H1 (cell line): ENCODE measurements around the gene DENND11. TPM values are rescaled to one million over a fixed set of nuclear protein-coding genes. Genes with fewer than 3 reads are reported as not detected.

Experiments
- CTCF ChIA-PET: fragments of 300-600 bp; sonication (Branson Sonifier 250); formaldehyde crosslinking; loops from one replicate; lab custom pipeline; 2021; ENCODE audit not compliant: partially characterized antibody; lab: Charles Lee
- POLR2A ChIA-PET: fragments of 300-600 bp; sonication (Branson Sonifier 250); formaldehyde crosslinking; loops from one replicate; lab custom pipeline; 2021; ENCODE audit warnings: inconsistent platforms; ENCODE audit not compliant: partially characterized antibody; lab: Charles Lee
- DNase-seq, 2 experiments: peaks; one replicate each; pipeline versions ENCODE4 v3.0.0 to v3.0.0-alpha.2; 2010 to 2022; ENCODE audit warnings: low spot score in 2 of 2, low read depth in 1 of 2, mixed read lengths in 1 of 2
- FAIRE-seq: peaks from 2 replicates; lab custom pipeline; 2011; peaks lifted over from hg19 to GRCh38; lab: Jason Lieb, UNC
- H2AFZ ChIP-seq: 2 replicates; pipeline ENCODE4 v1.8.1; 2012; ENCODE audit warnings: low read length, inconsistent platforms
- H2AK5ac ChIP-seq: 2 replicates; pipeline ENCODE4 v1.6.1; 2013; ENCODE audit warnings: low read depth, low read length
- H2BK120ac ChIP-seq: replicated peaks from 2 replicates; pipeline ENCODE3; 2013; ENCODE audit warnings: low read depth, low read length, inconsistent platforms
- H2BK12ac ChIP-seq: 2 replicates; pipeline ENCODE4 v1.6.1; 2013; ENCODE audit warnings: low read depth, low read length
- H2BK15ac ChIP-seq: 2 replicates; pipeline ENCODE4 v1.6.1; 2013; ENCODE audit warnings: low read length
- H2BK20ac ChIP-seq: 2 replicates; pipeline ENCODE4 v1.6.1; 2013; ENCODE audit warnings: low read length
- H2BK5ac ChIP-seq: 2 replicates; pipeline ENCODE4 v1.6.1; 2013; ENCODE audit warnings: low read depth, low read length
- H3K14ac ChIP-seq: 2 replicates; pipeline ENCODE4 v1.6.1; 2013; ENCODE audit warnings: inconsistent platforms; ENCODE audit not compliant: insufficient read length
- H3K18ac ChIP-seq: 2 replicates; pipeline ENCODE4 v1.6.1; 2013; ENCODE audit warnings: low read length; ENCODE audit errors: extremely low read depth
- H3K23ac ChIP-seq: 2 replicates; pipeline ENCODE4 v1.6.1; 2013; ENCODE audit warnings: inconsistent platforms; ENCODE audit not compliant: insufficient read length
- H3K23me2 ChIP-seq: 2 replicates; pipeline ENCODE4 v1.6.1; 2013; ENCODE audit warnings: low read depth, low read length
- H3K27ac ChIP-seq: 2 replicates; pipeline ENCODE4 v1.6.1; 2011; ENCODE audit warnings: low read depth, low read length, inconsistent platforms
- H3K27me3 ChIP-seq, 4 experiments: replicated peaks in 1 of 4; 1 replicate in 1 of 4; 2 replicates in 3 of 4; pipeline versions ENCODE4 v1.6.1 to v1.8.1; 2011 to 2013; ENCODE audit warnings: low read length in 3 of 4, mild to moderate bottlenecking in 3 of 4, inconsistent platforms in 2 of 4, mixed read lengths in 2 of 4, moderate library complexity in 1 of 4; ENCODE audit not compliant: control insufficient read depth in 3 of 4, insufficient read depth in 3 of 4; ENCODE audit errors: extremely low read depth in 1 of 4
- H3K36me3 ChIP-seq, 4 experiments: 2 replicates each; pipeline versions ENCODE4 v1.6.1 to v1.8.1; 2011 to 2013; ENCODE audit warnings: mild to moderate bottlenecking in 4 of 4, low read length in 3 of 4, moderate library complexity in 2 of 4, control low read depth in 1 of 4, inconsistent platforms in 1 of 4; ENCODE audit not compliant: insufficient read depth in 4 of 4, control insufficient read depth in 2 of 4
- H3K4ac ChIP-seq: replicated peaks from 2 replicates; pipeline ENCODE3; 2013; ENCODE audit warnings: low read length, low read depth, mixed read lengths, inconsistent platforms; ENCODE audit not compliant: insufficient read length
- H3K4me1 ChIP-seq, 4 experiments: replicated peaks in 1 of 4; 1 replicate in 1 of 4; 2 replicates in 3 of 4; pipeline versions ENCODE4 v1.6.1 to v1.8.1; 2011 to 2013; ENCODE audit warnings: low read length in 3 of 4, inconsistent platforms in 2 of 4, mixed read lengths in 1 of 4; ENCODE audit not compliant: insufficient read depth in 4 of 4, control insufficient read depth in 3 of 4
- H3K4me2 ChIP-seq, 2 experiments: 2 replicates each; pipeline versions ENCODE4 v1.6.1 to v1.8.1; 2011 to 2013; ENCODE audit warnings: low read depth in 2 of 2, low read length in 2 of 2, control low read depth in 1 of 2, inconsistent platforms in 1 of 2, mild to moderate bottlenecking in 1 of 2; ENCODE audit not compliant: insufficient read depth in 1 of 2
- H3K4me3 ChIP-seq, 4 experiments: fragments of 200-600, 300-600 bp in 1 of 4; sonication (generic), shearing (Covaris generic), sonication (Bioruptor Twin) in 1 of 4; 2 replicates each; pipeline versions ENCODE4 v1.5.1 to v1.8.1; 2011 to 2016; ENCODE audit warnings: low read length in 4 of 4, low read depth in 3 of 4, control low read depth in 2 of 4, inconsistent platforms in 2 of 4, mild to moderate bottlenecking in 2 of 4, mixed read lengths in 1 of 4, moderate library complexity in 1 of 4; ENCODE audit not compliant: insufficient read depth in 2 of 4; ENCODE audit errors: extremely low read depth in 1 of 4
- H3K56ac ChIP-seq: replicated peaks from 2 replicates; pipeline ENCODE3; 2013; ENCODE audit warnings: low read depth, mild to moderate bottlenecking, mixed read lengths, low read length, inconsistent platforms; ENCODE audit not compliant: insufficient read length
- H3K79me1 ChIP-seq: 2 replicates; pipeline ENCODE4 v1.6.1; 2013; ENCODE audit warnings: low read depth, low read length, control low read depth
- H3K79me2 ChIP-seq, 2 experiments: 2 replicates each; pipeline versions ENCODE4 v1.6.1 to v1.8.1; 2012 to 2013; ENCODE audit warnings: low read length in 2 of 2, mild to moderate bottlenecking in 2 of 2, inconsistent platforms in 1 of 2; ENCODE audit not compliant: insufficient read depth in 2 of 2, control insufficient read depth in 1 of 2
- H3K9ac ChIP-seq, 4 experiments: replicated peaks in 1 of 4; 1 replicate in 1 of 4; 2 replicates in 3 of 4; pipeline versions ENCODE4 v1.6.1 to v1.8.1; 2011 to 2013; ENCODE audit warnings: low read depth in 3 of 4, low read length in 3 of 4, control low read depth in 2 of 4, mild to moderate bottlenecking in 2 of 4, moderate library complexity in 2 of 4, inconsistent platforms in 1 of 4; ENCODE audit errors: extremely low read depth in 1 of 4
- H3K9me3 ChIP-seq, 2 experiments: 2 replicates each; pipeline versions ENCODE4 v1.6.1 to v1.8.1; 2012 to 2013; ENCODE audit warnings: mild to moderate bottlenecking in 2 of 2, moderate library complexity in 2 of 2, control low read depth in 1 of 2, inconsistent platforms in 1 of 2, low read depth in 1 of 2, low read length in 1 of 2, mixed read lengths in 1 of 2; ENCODE audit not compliant: insufficient read depth in 2 of 2
- H4K20me1 ChIP-seq, 2 experiments: replicated peaks in 1 of 2; 2 replicates each; pipeline versions ENCODE3 to v1.8.1; 2011 to 2013; ENCODE audit warnings: inconsistent platforms in 2 of 2, low read length in 2 of 2, mild to moderate bottlenecking in 1 of 2; ENCODE audit not compliant: insufficient read depth in 2 of 2, control insufficient read depth in 1 of 2
- H4K5ac ChIP-seq: 2 replicates; pipeline ENCODE4 v1.6.1; 2013; ENCODE audit warnings: low read length, low read depth, mixed read lengths, inconsistent platforms; ENCODE audit not compliant: insufficient read length
- H4K8ac ChIP-seq: 2 replicates; pipeline ENCODE4 v1.8.0; 2013; ENCODE audit warnings: mild to moderate bottlenecking, moderate library complexity, low read length, inconsistent platforms; ENCODE audit not compliant: insufficient read depth; ENCODE audit errors: extremely low read depth
- H4K91ac ChIP-seq: replicated peaks from 2 replicates; pipeline ENCODE3; 2013; ENCODE audit warnings: low read length, mixed read lengths, inconsistent platforms; ENCODE audit not compliant: insufficient read length
- BRCA1 ChIP-seq: IDR thresholded peaks from 2 replicates; pipeline ENCODE4 v1.6.1; 2012; ENCODE audit warnings: low read depth, low read length, improper control_type of control experiment
- CBX5 ChIP-seq: fragments of 300-800, 300-1000 bp; sonication (generic); IDR thresholded peaks from 2 replicates; pipeline ENCODE4 v1.7.1; 2016; ENCODE audit warnings: antibody characterized with exemption, low read length, low read depth
- CEBPB ChIP-seq: IDR thresholded peaks from 2 replicates; pipeline ENCODE4 v1.6.1; 2012; ENCODE audit warnings: low read depth, low read length
- EP300 ChIP-seq, 2 experiments: IDR thresholded peaks; 1 replicate in 1 of 2; 2 replicates in 1 of 2; pipeline ENCODE4 v1.6.1; 2011 to 2012; ENCODE audit warnings: low read depth in 2 of 2, low read length in 2 of 2, mild to moderate bottlenecking in 2 of 2, borderline replicate concordance in 1 of 2, inconsistent platforms in 1 of 2, moderate library complexity in 1 of 2
- GABPA ChIP-seq: IDR thresholded peaks from 2 replicates; pipeline ENCODE4 v1.6.1; 2011; ENCODE audit warnings: mild to moderate bottlenecking, low read length, moderate library complexity, borderline replicate concordance; ENCODE audit not compliant: insufficient read depth
- KDM5A ChIP-seq: fragments of 200-600 bp; IDR thresholded peaks from 2 replicates; pipeline ENCODE4 v1.7.1; 2012; ENCODE audit warnings: mild to moderate bottlenecking, low read length, inconsistent platforms, mixed read lengths
- POLR2A ChIP-seq, 2 experiments: IDR thresholded peaks; 1 replicate in 1 of 2; 2 replicates in 1 of 2; pipeline ENCODE4 v1.6.1; 2011; ENCODE audit warnings: low read depth in 2 of 2, low read length in 2 of 2, mild to moderate bottlenecking in 2 of 2; ENCODE audit errors: control extremely low read depth in 1 of 2
- RNF2 ChIP-seq: fragments of 200-900, 300-1000 bp; sonication (generic); IDR thresholded peaks from 2 replicates; pipeline ENCODE4 v1.7.1; 2016; ENCODE audit warnings: borderline replicate concordance, low read depth, mild to moderate bottlenecking, antibody characterized with exemption, low read length; ENCODE audit not compliant: poor library complexity, severe bottlenecking; ENCODE audit errors: missing control alignments
- RXRA ChIP-seq: IDR thresholded peaks from 2 replicates; pipeline ENCODE4 v1.6.1; 2011; ENCODE audit warnings: low read depth, mild to moderate bottlenecking, low read length, moderate library complexity; ENCODE audit not compliant: insufficient read depth
- SIX5 ChIP-seq: IDR thresholded peaks from 2 replicates; pipeline ENCODE4 v1.6.1; 2011; ENCODE audit warnings: mild to moderate bottlenecking, low read depth, low read length
- SP2 ChIP-seq: IDR thresholded peaks from 2 replicates; pipeline ENCODE4 v1.6.1; 2012; ENCODE audit warnings: mild to moderate bottlenecking, low read length, inconsistent platforms
- SRF ChIP-seq: IDR thresholded peaks from 2 replicates; pipeline ENCODE4 v1.6.1; 2011; ENCODE audit warnings: mild to moderate bottlenecking, low read depth, low read length, moderate library complexity
- TAF7 ChIP-seq: optimal IDR thresholded peaks from 2 replicates; pipeline ENCODE3; 2011; ENCODE audit warnings: low read depth, mild to moderate bottlenecking, inconsistent platforms, low read length, moderate library complexity, borderline replicate concordance
- ZNF274 ChIP-seq: IDR thresholded peaks from 2 replicates; pipeline ENCODE4 v1.7.0; 2012; ENCODE audit warnings: low read length, borderline replicate concordance; ENCODE audit errors: extremely low read depth
- WGBS, 2 experiments: shearing (Covaris generic) in 1 of 2; methylation state at CpG; one replicate each; pipeline versions ENCODE4 v1.1.6 to v1.1.7; 2013 to 2015; ENCODE audit warnings: low lambda C conversion rate in 2 of 2, mixed read lengths in 2 of 2, inconsistent platforms in 1 of 2, low coverage in 1 of 2, missing lambda C conversion rate in 1 of 2; ENCODE audit not compliant: insufficient replicate concordance in 2 of 2, insufficient coverage in 1 of 2, insufficient read length in 1 of 2; ENCODE audit errors: extremely low coverage in 1 of 2, missing lambda C conversion rate in 1 of 2; 5-methylcytosine and 5-hydroxymethylcytosine counted together
- polyA plus RNA-seq, 7 experiments: library from polyadenylated mRNA; depleted of rRNA in 3 of 7; stranded (reverse) in 5 of 7; unstranded in 2 of 7; fragments of >200 nt in 5 of 7; fragments of 200-250 nt in 2 of 7; gene quantifications; 1 replicate in 5 of 7; 2 replicates in 1 of 7; 4 replicates in 1 of 7; pipeline versions ENCODE4 v1.2.1 to v1.2.3, GENCODE V29; 2011 to 2013; ENCODE audit warnings: missing spikeins in 2 of 7, mixed read lengths in 2 of 7
- total RNA-seq: library from RNA; stranded (reverse); fragmentation: NEBNext Ultra II Directional; extraction: Animal tissue kit (Norgen Biotek cat#: 25700); gene quantifications from 2 replicates; pipeline ENCODE4 v1.2.1, GENCODE V29; 2021

The DENND11 gene
- total and polyA plus RNA-seq, 2 of the 8 experiments (the other 6 are each of a cell fraction or from before 2014, with no cell fraction given): 8.0 to 26.8 TPM

DNA sequence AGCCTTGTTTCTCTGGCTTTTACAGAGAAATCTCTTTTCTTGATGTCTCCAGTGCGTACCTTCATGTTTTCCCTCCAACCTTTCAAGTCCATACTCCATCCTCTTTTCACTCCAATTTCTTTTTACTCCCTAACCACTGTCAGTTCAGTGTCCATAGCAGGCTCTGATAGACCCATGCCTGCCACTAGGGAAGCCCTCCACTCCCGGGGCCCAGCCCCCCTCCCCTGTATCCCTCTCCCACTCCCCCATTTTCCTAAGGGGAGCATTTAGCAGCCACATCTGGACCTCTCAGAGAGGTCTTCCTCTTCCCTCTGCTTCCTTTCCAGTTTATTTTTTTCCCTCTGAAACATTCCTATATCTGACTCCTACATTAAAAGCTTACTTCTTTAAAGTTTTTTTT, 33.1 kb downstream of the DENND11 start:
- Histone ChIP-seq H2BK12ac (no peak overlapping the region), H3K79me2 (no peaks in the 10 kb centered on the region), H2AFZ (no peak overlapping the region), H4K20me1 (no peaks in the 10 kb centered on the region), H2BK120ac (no peak overlapping the region), H3K4ac (no peak overlapping the region), H3K23me2 (no peaks in the 10 kb centered on the region), H3K56ac (no peak overlapping the region), H4K91ac (no peak overlapping the region), H3K4me2 (no peak overlapping the region), H3K27me3 (no peaks in the 10 kb centered on the region), H4K5ac (no peak overlapping the region), H2AK5ac (no peak overlapping the region), H3K4me1 (no peaks in the 10 kb centered on the region), H2BK5ac (no peak overlapping the region), H3K23ac (no peak overlapping the region), H3K18ac (no peak overlapping the region), H3K9ac (no peak overlapping the region), H3K14ac (no peak overlapping the region), H3K4me3 (no peak overlapping the region), H2BK20ac (no peak overlapping the region), H3K79me1 (no peaks in the 10 kb centered on the region; the same call in 1 of the 2 replicates), H3K27ac (no peak overlapping the region), H4K8ac (no peak overlapping the region), H3K9me3 (peaks cover 0 to 3% of the 10 kb centered on the region in 2 experiments; a peak in 1 of 4 replicates), H3K36me3 (peaks cover 2 to 24% (median 14%) of the 10 kb centered on the region in 4 experiments; a peak in 7 of 8 replicates), H2BK15ac (no peak overlapping the region)
- no peak for DNase-seq
- CTCF ChIA-PET: interaction anchor here (0.6 to 5.4 kb wide), 5 partner anchors 9 to 53 kb away, joined by 3 to 51 read pairs (median 3); no protein-coding TSS in a partner anchor
- POLR2A ChIA-PET: no interaction called here
- TF ChIP-seq EP300 (IDR thresholded peaks at IDR 0.05; ENCODE audit: borderline replicate concordance in 1 of 2, low read depth in 2 of 2, low read length in 2 of 2) (no peak), CEBPB (no peak), BRCA1 (no peak), TAF7 (no peak), ZNF274 (no peak), GABPA (no peak), CBX5 (no peak), POLR2A (IDR thresholded peaks at IDR 0.05; ENCODE audit: control extremely low read depth in 1 of 2, low read depth in 2 of 2, low read length in 2 of 2) (no peak), KDM5A (no peak), SP2 (no peak), RXRA (no peak), RNF2 (no peak), SRF (no peak), SIX5 (no peak)
- WGBS, 2 experiments: 80 to 100% methylated on average over 1 to 2 of the region's 2 CpGs
- FAIRE-seq: no peak
